ENCODE results near the gene ELMO2.

The ELMO2 gene

GRCh38 chr20:46330831-46331371 lies 75.5 kb downstream of the ELMO2 start:
- no peak for DNase-seq

GRCh38 chr20:46330072-46330763 lies 76.2 kb downstream of the ELMO2 start:
- no peak for DNase-seq

GRCh38 chr20:46328200-46328882 lies 78.1 kb downstream of the ELMO2 start:
- no peak for DNase-seq

- DNase-seq = no peak
Measured at GRCh38 chr20:46327557-46327956, 78.9 kb downstream of the ELMO2 start.

- no peak for DNase-seq
Measured at GRCh38 chr20:46325789-46326188, 80.6 kb downstream of the ELMO2 start.

GRCh38 chr20:46324960-46325703 lies 81.3 kb downstream of the ELMO2 start:
- DNase-seq = no peak

- DNase-seq = no peak
Measured at GRCh38 chr20:46324379-46324778, 82.0 kb downstream of the ELMO2 start.

- DNase-seq = no peak
Measured at GRCh38 chr20:46323557-46323956, 82.9 kb downstream of the ELMO2 start.

- no peak for DNase-seq
Measured at GRCh38 chr20:46322641-46323040, 83.8 kb downstream of the ELMO2 start.

GRCh38 chr20:46317685-46318177 lies 88.7 kb downstream of the ELMO2 start:
- DNase-seq = no peak

GRCh38 chr20:46316984-46317684 lies 89.3 kb downstream of the ELMO2 start:
- no peak for DNase-seq
